NCI-H1105 (cell line): Measurements from ENCODE around the gene SEMA4B.
"Not testable (repeated sequence)": the region's sequence is repeated elsewhere in the genome, so short reads cannot be mapped to it uniquely, and the experiment has no call there.

ENCODE experiments used
- DNase-seq: peaks from one replicate; lab custom pipeline; 2025; lab: John Stamatoyannopoulos, UW

SEMA4B gene

DNA sequence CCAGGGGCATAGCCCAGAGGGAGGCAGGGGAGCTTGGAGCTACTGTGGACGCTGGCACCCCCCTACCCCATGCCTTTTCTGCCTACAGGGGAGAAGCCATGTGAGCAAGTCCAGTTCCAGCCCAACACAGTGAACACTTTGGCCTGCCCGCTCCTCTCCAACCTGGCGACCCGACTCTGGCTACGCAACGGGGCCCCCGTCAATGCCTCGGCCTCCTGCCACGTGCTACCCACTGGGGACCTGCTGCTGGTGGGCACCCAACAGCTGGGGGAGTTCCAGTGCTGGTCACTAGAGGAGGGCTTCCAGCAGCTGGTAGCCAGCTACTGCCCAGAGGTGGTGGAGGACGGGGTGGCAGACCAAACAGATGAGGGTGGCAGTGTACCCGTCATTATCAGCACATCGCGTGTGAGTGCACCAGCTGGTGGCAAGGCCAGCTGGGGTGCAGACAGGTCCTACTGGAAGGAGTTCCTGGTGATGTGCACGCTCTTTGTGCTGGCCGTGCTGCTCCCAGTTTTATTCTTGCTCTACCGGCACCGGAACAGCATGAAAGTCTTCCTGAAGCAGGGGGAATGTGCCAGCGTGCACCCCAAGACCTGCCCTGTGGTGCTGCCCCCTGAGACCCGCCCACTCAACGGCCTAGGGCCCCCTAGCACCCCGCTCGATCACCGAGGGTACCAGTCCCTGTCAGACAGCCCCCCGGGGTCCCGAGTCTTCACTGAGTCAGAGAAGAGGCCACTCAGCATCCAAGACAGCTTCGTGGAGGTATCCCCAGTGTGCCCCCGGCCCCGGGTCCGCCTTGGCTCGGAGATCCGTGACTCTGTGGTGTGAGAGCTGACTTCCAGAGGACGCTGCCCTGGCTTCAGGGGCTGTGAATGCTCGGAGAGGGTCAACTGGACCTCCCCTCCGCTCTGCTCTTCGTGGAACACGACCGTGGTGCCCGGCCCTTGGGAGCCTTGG lies 27.0 kb downstream of the SEMA4B start:
- DNase-seq, result no peak

DNA sequence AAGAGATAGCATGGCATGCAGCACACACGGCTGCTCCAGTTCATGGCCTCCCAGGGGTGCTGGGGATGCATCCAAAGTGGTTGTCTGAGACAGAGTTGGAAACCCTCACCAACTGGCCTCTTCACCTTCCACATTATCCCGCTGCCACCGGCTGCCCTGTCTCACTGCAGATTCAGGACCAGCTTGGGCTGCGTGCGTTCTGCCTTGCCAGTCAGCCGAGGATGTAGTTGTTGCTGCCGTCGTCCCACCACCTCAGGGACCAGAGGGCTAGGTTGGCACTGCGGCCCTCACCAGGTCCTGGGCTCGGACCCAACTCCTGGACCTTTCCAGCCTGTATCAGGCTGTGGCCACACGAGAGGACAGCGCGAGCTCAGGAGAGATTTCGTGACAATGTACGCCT lies 27.8 kb downstream of the SEMA4B start:
- no peak for DNase-seq

DNA sequence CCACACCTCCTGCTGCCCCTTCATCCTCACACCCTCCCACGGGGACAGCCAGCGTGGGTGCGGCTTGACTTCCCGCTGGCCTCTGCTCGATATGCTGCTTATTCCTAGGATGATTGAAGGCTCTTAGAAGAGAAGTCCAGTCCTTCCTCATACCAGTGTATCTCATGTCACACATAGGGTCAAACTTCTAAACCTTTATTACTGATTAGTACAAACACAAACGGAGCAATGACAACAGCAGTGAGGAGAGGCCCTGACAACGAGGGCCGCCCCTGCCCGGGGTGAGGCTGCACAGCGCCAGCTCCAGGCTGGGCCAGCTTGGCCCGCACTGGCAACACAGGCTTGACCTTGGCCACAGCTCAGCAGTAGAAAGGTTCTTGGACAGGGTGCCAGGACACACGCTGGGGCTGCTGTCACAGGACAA lies 29.0 kb downstream of the SEMA4B start:
- DNase-seq, result no peak

DNA sequence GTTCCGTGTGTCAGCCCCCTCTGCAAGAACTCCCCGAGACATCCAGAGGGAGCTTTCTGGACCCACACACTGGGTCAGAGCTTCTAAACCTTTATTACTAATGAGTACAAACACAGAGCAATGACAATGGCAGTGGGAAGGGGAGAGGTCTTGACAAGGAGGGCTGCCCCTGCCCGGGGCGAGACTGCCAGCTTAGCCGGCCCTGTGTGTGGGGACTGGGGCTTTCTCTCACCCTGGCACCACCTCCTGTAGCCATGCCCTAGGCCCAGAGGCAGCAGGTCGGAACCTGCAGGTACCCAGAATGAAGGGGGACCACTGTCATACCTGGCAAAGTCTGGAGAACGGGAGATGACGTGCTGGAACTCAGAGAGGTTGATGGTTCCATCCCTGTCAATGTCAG lies 29.5 kb downstream of the SEMA4B start:
- DNase-seq, result no peak

DNA sequence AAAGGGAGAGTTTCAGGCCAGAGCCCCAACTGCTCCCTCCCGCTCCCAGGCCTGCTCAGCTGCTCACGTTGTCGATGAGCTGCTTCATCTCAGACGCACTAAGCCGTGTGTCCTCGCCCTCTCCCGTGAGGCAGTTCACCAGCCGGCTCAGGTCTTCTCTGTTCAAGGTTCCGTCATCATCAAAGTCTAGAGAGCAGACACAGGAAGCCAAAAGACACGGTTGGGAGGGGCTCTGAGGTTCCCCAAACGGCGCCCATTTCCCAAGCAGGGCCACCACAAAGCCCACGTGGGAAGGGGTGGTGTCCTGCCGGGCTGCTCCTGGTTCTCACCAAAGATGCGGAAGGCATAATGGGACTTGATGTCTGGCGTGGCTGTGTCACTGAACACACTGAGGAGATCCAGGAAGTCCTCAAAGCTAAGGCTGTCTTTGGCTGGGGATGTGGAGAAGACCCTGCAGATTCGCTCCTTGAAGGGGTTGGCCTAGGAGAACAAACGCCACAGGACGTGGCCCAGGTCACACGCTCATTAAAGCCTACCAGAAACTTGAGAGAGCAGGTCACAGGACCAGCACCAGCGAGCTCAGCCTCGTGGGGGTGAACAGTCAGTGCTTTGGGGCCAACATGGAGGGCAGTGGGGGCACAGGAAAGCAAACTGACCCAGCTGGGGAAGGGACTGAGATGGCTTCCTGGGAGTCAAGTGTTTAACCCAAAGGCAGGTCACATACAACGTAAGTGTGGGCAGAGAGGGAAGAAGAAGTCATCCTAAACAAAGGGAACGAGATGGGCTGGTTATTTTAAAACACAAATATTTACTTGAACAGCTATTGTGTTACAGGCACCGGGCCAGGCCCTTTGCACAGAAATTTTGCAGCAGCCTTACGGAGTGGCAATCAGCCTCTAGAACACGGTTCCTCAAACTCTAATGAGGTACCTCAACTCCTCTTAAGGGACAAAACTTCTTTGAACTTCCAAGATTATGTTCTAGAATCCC lies 30.2 kb downstream of the SEMA4B start:
- DNase-seq, result no peak

DNA sequence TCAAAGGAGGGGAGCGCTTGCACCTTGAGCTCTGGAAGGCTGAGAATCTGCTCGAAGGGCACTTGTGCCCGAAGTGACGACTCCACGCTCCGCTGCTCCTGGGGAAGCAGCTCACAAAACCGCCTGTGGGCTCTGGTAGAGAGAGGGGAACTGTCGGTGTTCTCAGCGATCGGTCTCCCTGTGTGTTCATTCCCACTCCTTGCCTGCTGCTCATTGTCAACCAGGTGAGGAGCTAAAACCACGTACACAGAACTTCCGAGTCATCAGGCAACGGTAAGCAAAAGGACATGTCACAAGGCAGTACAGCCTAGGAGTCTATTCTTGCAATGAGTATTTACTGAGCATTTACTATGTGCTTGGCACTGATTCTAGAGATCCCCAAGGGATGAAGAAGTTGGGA lies 31.1 kb downstream of the SEMA4B start:
- no peak for DNase-seq

DNA sequence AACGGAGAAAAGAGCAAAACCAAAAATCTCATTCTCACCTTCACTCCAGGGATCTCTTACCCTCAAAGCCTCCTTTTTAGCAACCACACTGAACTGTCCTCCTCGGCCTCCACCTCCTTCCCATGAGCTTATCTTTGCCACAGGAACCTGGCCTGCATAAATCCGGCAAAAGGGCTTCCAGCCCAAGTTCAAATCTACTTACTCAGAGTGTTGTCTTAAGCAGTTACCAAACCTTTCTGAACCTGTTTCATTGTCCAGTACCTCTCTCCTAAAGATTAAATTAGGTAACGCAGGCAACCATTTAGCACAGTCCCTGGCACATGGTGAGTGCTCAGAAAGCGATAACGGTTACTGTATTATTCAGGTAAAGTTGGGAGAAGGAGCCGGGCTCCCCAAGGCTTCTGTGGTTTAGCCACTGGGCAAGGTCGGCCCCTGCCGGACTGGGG lies 31.8 kb downstream of the SEMA4B start:
- DNase-seq, result no peak

DNA sequence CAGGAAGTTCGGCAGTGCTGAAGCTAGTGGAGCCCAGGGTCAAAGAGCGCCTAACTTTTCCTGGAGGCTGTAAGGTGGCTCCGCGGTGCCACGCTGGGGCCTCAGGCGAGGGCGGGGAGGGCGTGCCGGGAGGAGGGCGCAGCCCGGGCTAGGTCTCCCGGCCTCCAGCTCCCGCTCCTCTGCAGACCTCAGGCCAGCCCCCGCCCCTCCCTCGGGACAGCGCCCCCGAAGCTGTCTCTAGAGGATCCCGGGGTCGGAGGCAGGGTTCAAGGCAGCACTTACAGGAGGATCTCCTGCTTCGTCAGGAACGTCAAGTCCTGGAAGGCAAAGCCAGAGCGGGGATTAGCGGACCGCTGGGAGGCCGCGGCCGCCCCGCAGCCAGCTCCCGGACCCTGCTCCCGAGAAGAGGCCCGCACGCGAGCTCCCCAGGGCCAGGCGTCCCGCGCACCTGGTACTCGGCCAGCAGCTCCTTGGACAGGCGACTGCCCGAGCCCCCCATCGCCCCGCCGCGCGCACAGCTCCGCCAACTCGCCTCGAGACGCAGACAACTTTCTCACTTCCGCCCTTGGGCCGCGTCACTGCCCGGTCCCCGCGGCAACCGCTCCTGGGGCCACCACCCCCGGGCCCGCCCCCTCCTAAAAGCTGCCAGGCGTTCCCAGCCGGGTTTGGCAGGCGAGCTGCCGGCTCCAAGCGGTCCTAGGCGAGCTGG lies 32.4 kb downstream of the SEMA4B start, which contains the start of gene CIB1:
Gene CIB1 (minus strand): TSS at position 555 of the 709 bp plus-strand sequence. CDS start 56 bp downstream, at position 499.
- DNase-seq, result no peak

DNA sequence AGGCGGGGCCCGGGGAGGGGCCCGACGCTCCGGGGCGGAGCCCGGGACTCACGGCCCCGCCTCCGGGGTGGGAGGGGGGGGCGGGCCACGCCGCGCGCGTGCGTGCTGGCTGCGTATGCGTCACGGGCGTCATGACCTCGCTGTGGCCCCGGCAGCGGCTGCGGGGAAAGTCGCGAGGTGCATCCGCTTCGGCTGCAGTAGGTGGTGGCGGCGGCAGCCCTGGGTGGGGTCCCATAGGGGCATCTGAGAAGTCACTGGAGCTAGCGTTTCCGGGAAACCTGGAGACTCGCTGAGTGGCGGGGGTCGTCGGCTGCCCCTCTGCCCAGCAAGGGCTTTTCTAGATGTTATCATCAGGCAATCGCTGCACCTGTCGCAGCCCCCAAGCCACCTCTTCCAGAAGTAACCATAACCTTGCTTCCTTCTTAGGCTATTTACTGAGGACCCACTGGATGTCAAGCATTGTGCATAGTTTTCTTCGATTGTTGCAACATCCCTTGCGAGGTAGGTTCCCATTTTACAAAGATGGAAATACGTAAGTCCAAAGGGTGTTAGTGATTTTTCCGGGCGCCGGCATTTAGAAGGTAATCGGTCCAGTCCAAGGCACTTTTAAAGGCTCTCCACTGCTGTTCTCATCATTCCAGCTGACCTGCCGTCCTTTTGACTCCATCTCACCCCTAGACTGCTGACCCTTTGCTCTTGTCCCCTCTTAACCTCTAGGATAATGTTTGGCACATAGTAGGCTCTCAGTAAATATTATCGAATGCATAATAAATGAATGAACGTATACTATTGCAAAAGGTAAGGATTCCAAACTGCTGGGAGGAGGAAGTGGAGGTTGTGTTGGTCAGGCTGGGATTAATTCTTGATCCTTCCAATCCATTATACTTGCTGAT lies 33.2 kb downstream of the SEMA4B start, which contains the start of gene GDPGP1:
Gene GDPGP1 (plus strand): TSS at position 114 of the 893 bp plus-strand sequence. CDS start 6,700 bp downstream, outside the sequence.
- peak; percentile 72 for DNase-seq

DNA sequence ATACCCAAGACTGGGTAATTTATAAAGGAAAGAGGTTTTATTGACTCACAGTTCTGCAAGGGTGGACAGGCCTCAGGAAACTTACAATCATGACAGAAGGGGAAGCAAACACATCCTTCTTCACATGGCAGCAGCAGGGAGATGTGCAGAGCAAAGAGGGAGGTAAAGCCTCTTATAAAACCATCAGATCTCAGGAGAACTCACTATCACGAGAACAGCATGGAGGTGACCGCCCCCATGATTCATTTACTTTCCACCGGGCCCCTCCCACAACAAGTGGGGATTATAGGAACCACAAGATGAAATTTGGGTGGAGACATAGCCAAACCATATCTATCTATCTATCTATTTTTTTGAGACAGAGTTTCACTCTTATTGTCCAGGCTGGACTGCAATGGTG lies 38.2 kb downstream of the SEMA4B start:
- DNase-seq, result no peak

DNA sequence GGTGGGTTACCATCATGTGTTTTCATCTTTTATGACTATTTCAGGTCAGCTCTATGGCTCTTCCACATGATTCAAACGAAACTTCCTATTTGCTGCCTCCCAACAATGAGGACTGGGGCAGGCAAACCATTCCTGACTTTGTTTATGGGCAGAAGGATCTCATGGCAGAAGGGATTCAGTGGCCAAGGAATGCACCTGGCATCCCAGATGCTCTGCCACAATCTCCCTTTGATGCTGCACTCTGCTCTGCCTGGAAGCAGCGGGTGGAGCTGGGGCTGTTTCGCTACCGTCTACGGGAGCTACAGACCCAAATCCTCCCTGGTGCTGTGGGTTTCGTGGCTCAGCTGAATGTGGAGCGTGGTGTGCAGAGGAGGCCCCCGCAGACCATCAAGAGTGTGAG lies 39.7 kb downstream of the SEMA4B start:
- DNase-seq, result no peak

DNA sequence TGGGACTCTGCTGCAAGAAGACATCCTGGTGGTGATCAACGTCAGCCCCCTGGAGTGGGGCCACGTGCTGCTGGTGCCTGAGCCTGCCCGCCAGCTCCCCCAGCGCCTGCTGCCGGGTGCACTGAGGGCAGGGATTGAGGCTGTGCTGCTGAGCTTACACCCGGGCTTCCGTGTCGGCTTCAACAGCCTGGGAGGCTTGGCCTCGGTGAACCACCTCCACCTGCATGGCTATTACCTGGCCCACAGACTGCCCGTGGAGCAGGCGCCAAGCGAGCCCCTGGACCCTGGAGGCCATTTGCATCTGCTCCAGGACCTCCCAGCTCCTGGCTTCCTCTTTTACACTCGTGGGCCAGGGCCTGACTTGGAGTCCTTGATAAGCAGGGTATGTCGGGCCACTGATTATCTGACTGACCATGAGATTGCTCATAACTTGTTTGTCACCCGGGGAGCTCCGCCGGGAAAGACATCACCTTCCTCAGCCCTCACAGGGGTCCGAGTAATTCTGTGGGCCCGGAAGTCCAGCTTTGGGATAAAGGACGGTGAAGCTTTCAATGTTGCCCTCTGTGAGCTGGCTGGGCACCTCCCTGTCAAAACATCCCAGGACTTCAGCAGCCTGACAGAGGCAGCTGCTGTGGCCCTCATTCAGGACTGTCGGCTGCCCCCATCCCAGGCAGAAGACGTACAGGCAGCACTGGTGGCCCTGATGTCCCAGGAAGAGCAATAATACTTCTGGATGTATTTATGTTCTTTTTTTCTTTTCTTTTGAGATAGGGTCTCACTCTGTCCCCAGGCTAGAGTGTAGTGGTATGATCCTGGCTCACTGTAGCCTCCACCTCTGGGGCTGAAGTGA lies 40.4 kb downstream of the SEMA4B start:
- DNase-seq, result no peak

DNA sequence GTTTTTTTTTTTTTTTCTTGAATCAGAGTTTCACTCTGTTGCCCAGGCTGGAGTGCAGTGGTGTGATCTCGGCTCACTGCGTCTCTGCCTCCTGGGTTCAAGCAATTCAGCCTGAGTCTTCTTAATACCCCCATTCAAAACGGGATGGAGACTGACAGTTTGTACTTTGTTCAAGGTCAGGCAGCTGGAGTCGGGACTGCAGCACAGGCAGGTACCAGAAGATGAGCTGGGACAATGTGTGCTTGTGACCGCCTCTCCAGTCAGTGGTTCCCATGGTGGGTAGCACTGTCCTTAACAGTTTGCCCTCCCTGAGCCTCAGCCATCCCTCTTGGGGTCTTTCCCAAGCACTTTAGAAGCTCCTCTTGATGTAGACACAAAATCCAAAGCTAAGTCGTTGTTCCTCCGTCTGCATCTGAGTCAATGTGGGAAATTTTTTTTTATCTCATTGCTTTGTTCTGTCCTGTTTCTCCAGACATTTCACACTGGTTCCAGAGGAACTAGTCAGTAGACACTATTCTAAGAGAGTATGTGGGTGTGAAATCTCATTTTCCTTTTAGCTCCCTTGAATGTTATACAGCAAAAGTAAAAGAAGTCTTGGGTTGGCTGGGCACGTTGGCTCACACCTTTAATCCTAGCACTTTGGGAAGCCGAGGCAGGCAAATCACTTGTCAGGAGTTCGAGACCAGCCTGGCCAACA lies 43.0 kb downstream of the SEMA4B start:
- no peak for DNase-seq

DNA sequence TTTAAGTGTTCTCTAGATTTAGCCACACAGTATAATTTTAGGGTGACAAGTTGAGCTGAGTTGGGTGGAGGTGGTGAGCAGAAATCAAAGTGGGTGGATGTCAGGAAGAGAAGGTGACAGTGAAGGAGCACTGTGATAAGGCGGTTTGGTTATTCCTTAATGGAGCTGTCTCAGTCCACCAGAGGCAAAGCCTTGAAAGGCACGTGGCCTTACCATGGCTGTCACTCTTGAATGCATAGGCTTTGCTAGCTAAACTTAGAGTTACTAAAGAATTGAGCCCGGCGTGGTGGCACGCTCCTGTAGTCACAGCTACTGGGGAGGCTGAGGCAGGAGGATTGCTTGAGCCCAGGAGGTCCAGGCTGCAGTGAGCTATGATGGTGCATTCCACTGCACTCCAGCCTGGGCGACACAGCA lies 47.7 kb downstream of the SEMA4B start:
- no peak for DNase-seq

DNA sequence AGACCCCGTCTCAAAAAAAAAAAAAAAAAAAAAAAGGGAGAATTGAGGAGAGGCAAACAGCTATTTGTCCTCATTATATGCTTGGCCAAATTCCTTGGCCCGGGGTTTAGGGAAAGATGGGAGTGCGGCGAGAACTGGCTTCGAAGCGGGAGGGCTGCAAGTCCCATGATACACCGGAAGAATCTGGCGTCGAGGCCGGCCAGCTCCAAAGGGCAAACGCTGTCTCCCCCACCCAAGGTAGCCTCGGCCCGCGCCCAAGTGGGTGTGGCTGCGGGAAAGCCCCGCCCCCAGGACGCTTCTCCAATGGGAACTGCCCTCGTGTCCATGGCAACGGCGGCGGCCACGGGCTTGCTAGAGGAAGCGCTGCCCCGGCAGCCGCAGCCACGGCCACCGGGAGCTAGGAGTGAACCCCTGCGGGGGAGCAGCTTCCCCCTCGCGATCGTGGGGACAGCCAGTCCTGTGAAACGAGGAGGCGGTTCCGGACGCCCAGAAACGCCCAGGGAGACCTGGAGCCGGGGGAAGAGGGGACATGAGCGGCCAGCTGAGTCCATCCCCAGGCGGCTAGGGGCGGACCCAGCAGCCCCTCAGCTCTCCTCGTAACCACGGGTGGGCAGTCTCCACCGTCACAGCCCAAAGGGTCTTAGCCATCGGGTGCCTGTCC lies 48.2 kb downstream of the SEMA4B start, which contains the start of gene TTLL13:
Gene TTLL13 (plus strand): TSS at position 354 of the 661 bp plus-strand sequence. CDS start 1,075 bp downstream, outside the sequence.
- peak; percentile 33 for DNase-seq

DNA sequence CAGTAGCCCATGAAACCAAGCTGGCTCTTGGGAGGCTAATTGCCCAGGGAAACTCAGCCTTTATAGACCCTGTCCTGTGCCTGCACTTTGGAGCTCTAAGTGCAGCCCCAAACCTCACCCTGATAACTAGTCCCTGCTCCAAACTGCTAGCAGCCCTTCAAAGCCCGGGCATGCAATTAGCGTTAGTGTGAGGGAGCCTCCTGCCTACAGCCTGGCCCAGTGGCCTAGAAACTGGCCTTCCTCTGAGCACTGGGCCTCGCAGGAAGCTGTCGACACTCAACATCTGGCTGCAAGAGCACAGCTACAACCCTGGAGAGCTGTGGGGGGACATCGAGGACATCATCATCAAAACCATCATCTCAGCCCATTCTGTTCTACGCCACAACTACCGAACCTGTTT lies 56.6 kb downstream of the SEMA4B start:
- no peak for DNase-seq

DNA sequence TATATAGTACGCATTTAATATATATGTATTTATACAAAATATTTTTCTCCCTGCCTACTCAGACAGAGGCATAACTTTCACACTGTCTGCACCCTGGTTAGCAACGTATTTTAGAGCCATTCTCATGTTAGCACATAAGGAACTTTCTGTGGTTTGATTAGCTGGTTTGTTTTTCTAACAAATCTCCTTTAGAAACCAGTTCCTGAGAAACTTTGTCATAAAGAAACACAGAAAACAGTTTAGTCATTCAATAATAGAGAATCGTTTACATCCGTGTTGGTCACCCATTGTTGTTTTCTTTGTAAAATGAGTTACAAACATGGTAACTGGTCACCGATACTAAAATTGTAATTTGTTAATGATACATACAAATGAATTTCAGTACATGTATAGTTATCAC lies 58.4 kb downstream of the SEMA4B start:
- DNase-seq, result no peak

DNA sequence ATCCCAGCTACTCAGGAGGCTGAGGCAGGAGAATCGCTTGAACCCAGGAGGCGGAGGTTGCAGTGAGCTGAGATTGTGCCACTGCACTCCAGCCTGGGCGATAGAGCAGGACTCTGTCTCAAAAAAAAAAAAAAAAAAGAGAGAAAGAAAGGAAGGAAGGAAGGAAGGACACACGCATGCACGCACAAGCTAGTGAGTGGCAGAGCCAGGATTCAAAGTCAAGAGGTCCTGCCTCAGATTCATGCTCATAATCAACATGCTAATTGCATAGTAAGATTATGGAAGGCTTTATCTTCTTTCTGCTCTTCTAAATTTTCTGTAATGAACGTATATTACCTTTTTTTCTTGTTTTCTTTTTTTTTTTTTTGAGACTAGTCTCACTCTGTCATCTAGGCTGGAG lies 59.6 kb downstream of the SEMA4B start:
- DNase-seq, result not testable (repeated sequence)
